Measurements from ENCODE around the gene FAM222B.

FAM222B gene

DNA sequence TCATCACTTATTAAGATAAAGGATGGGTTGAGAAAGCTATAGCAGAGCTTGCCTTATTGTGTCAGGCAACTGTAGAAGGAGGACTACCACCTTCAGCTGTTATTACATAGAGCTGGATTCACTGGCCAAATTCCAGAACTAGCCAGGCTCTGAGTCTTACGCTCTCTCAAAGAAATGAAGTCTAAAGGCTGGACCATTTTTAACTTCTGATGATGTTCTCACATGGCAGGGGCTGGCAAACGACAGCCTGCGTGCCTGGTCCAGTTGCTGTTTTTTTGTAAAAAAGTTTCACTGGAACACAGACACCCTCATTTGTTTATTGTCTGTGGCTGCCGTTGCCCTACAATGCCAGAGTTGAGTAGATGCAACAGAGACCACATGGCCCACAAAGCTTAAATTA lies 77.6 kb downstream of the FAM222B start:
- DNase-seq, result no peak

DNA sequence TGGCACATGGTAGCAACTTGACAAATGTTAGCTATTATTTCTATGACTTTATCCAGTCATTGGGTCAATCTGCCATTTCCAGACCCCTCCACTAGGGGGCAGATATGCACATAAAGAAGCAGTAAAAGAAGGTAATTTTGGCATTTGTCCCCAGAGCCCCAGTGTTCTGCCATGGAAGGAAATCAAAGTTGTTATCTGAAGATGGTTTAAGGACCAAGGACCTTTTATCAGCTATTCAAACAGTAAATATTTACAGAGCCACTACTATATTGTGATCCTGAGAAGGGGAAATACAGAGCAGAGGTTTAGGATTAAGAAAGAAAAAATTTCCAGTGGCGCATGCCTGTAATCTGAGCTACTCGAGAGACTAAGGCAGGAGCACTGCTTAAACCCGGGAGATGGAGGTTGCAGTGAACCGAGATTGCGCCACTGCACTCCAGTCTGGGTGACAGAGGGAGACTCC lies 78.8 kb downstream of the FAM222B start:
- DNase-seq, result peak; percentile 30 to 46

DNA sequence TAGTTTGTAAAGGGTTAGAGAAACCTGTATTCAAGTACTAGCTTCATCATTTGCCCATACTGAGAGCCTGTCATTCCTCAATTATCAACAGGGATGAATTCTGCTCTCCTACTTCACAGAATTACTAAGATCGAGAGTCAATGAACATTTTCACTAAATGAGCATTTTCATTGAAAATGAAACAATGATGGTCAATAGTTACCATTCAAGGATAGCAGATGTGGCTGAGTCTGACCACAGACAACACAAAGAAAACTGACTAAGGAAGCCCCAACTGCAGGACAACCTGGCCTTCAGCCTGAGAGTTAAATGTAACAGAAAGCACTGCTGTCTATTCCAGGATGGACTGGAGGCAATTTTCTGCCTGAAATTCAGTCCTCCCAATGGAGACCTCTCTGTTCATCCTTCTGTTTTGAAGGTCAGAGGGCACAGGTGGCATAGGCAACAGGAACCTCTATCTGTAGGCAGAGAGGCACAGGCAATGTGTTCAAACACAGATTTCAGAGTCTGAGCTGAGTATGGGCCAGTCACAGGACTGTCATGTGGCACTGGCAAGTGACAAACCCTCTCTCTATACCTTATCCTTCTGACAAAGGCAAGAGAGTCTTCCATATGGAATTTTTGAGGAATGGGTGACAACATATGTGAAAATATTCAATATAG lies 79.3 kb downstream of the FAM222B start:
- DNase-seq, result no peak

DNA sequence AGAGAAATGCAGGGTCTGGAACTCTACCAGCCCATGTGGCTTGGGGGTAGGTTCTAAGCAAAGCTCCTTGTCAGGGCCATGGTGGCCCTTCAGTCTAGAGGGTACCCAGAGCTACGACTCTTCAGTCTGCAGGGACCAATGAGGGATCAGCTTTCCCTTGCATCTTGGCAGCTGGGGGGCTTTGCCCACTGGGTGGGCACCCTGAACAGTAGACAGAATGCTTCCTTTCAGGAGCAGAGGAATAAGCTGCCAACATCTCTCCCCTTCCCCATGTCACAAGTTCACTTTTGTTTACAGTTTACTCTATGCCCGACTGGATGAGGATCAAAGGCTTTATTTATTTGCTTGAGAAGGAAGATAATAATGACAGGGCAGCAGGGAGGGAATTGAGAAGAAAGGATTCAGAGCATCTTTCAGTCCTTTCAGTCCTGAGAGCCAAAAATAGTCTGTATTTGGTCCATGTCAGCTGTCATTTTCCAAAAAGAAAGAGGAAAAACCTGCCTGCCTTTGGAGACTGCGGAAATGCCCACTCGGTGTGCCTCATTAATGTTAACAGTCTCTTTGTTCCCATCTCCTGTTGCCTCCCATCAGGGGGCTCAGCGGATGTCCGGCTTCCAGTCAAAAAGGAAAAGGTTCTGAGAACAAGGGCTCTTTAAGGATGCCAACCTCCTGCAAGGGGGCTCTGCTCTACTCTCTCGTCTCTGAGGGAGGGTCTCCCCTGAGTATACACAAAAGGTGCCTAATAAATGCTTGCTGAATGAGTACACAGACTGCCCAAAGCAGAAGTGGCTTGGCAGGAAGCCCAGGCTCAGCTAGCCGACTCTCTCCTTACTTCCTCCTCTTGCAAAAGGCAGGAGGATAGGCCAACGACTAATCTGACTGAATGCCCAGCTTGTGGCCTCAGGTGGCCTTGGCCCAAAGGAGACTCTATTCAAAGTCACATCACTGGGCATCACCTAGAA lies 81.7 kb downstream of the FAM222B start:
- no peak for DNase-seq

- no peak for DNase-seq
These were observed 83.2 kb downstream of the FAM222B start for GRCh38 chr17:28759256-28759865.

DNA sequence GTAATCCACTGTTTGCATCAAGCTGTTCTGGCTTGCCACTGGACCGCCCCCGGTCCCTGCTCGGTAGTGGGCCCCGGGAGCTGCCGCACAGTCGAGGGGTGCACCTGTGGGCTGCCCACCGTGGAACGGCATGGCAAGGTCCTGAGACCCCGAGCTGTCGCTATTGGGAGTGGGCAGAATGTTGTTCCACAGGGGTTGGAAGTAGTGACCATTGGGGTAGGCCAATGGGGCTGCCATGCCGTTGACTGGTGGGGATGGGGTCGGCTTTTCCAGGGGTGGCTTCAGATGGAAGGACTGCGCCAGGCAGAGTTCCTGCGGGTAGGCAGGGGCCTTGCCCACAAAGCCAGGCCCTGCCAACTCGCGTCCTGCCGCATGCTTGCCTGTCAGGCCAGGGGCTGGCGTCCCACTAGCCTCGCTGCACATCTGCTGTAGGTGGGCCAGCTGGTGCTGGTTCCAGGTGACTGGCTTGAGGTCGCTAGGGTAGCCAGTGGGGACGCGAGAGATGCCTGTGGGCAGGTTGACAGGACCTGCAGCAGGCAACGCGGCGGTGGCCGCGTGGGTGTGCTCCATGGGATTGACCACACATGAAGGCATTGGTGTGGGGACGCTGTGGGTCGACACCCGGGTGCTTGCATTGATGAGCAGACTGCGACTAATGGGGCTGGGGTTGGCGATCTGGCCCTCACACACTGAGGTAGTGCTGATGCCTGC lies 84.0 kb downstream of the FAM222B start:
- DNase-seq, result no peak

- no peak for DNase-seq
These were observed 86.4 kb downstream of the FAM222B start for GRCh38 chr17:28756049-28756804.

DNA sequence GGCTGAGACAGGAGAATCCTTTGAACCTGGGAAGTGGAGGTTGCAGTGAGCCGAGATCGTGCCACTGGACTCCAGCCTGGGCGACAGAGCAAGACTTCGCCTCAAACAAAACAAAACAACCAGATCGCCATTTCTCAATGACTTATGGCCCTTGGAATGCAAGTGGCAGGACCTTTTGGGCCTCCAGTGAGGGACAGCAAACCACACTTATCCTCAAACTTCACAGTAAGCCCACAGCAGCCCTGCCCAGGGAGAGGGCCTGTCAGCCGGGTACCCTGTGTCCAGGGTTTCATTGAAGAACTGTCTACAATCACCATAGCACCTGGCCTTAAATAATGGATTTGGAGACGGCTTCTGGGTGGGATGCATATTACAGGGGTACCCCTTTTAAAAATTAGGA lies 87.1 kb downstream of the FAM222B start:
- DNase-seq, result no peak

- DNase-seq, result no peak
These were observed 90.8 kb downstream of the FAM222B start for GRCh38 chr17:28751600-28752366.

GRCh38 chr17:28750178-28751047 lies 92.2 kb downstream of the FAM222B start:
- DNase-seq, result peak; percentile 78 to 87

DNA sequence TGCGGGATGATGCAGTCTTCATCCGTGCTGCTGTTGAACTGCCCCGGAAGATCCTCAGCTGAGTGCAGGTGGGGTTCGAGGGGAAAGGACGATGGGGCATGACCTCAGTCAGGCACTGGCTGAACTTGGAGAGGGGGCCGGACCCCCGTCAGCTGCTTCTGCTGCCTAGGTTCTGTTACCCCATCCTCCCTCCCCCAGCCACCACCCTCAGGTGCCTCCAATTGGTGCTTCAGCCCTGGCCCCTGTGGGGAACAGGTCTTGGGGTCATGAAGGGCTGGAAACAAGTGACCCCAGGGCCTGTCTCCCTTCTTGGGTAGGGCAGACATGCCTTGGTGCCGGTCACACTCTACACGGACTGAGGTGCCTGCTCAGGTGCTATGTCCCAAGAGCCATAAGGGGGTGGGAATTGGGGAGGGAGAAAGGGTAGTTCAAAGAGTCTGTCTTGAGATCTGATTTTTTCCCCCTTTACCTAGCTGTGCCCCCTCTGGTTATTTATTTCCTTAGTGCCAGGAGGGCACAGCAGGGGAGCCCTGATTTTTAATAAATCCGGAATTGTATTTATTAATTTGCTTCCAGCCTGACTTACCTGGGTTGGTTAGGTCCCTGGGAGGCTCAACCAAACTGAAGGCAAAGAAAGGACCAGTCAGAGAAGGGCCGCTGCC lies 92.9 kb downstream of the FAM222B start:
- no peak for DNase-seq

DNA sequence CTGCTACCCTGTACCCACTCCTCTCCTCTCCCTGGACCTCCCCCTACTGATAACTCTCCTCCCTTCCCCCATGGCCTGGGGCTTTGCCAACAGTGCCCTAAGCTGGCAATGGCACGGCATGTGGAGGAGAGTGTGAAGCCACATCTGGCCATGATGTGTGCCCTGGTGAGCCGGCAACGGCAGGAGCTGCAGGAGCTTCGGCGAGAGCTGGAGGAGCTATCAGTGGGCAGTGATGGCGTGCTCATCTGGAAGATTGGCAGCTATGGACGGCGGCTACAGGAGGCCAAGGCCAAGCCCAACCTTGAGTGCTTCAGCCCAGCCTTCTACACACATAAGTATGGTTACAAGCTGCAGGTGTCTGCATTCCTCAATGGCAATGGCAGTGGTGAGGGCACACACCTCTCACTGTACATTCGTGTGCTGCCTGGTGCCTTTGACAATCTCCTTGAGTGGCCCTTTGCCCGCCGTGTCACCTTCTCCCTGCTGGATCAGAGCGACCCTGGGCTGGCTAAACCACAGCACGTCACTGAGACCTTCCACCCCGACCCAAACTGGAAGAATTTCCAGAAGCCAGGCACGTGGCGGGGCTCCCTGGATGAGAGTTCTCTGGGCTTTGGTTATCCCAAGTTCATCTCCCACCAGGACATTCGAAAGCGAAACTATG lies 93.6 kb downstream of the FAM222B start:
- no peak for DNase-seq

- DNase-seq, result no peak
These were observed 94.5 kb downstream of the FAM222B start for GRCh38 chr17:28747801-28748750.

DNA sequence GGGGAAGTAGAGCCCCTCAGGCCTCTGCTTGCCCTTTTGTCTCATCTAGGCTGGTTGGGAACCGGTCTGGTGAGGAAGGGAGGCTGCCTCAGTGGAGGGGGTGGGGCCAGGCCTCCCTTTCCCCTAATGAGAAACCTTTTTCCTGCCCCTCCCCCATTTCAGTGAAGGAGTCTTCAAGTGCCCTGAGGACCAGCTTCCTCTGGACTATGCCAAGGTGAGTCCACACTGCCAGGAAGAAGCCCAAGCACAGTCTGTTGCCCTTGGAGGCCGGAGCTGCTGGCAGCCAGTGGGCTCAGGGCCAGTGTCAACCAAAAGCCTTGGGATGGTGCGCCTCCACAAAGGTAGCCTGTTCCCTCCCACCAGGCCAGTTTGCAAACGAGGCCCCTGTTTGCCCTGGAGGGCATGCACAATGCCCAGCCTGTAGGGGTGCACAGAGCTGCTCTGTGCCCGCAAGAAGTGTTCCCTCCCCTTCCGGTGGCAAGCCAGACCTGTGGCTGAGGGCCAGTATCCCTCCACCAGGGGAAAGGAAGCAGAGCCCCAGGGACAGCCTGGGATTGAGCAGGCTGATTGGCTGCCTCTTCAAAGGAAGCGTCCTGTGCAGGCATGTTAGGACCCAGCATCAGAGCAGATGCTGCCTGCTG lies 95.4 kb downstream of the FAM222B start:
- no peak for DNase-seq

- no peak for DNase-seq
These were observed 96.0 kb downstream of the FAM222B start for GRCh38 chr17:28746611-28747050.

DNA sequence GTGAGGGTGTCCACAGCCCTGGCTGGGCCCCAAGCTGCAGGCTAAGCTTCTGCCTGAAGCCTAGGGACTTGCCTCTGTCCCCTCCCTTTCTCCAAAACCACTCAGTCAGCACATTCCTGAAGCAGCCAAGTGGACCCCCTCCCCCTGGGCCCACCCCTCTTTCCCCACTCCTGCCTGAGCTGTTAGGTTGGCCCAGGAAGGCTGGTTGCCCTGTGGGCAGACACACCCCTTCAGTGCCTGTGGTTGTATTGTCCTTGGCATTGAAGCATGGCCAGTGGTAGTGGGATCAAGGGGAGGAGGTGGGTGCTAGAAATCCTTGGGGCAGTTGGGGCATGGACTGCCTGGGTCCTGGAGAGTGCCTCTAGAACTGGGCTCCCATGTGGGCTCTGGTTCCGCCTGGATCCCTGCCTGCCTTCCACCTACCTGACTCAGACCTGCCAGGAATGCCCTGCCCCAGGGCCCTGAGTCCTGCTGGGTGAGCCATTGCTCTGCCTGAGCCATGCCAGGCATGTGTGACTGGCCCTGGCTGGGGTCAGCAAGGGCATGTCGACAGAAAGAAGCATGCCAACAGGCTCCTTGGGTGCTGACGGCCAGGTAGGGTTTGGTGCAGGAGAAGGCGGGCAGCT lies 96.7 kb downstream of the FAM222B start:
- no peak for DNase-seq

All from NCI-H187 (cell line).